ENCODE measurements around the gene SMG9.

- TF ChIP-seq CTCF (IDR thresholded peaks at IDR 0.05; ENCODE audit: low read depth, low read length) (no peak), EZH2phosphoT487 (IDR thresholded peaks at IDR 0.05; ENCODE audit: low read depth) (no peak)
Measured at GRCh38 chr19:43687660-43687997, 67.1 kb downstream of the SMG9 start.

Data from OCI-LY3 (cell line).